Measurements from ENCODE around the gene CENPX.

Gene CENPX

DNA sequence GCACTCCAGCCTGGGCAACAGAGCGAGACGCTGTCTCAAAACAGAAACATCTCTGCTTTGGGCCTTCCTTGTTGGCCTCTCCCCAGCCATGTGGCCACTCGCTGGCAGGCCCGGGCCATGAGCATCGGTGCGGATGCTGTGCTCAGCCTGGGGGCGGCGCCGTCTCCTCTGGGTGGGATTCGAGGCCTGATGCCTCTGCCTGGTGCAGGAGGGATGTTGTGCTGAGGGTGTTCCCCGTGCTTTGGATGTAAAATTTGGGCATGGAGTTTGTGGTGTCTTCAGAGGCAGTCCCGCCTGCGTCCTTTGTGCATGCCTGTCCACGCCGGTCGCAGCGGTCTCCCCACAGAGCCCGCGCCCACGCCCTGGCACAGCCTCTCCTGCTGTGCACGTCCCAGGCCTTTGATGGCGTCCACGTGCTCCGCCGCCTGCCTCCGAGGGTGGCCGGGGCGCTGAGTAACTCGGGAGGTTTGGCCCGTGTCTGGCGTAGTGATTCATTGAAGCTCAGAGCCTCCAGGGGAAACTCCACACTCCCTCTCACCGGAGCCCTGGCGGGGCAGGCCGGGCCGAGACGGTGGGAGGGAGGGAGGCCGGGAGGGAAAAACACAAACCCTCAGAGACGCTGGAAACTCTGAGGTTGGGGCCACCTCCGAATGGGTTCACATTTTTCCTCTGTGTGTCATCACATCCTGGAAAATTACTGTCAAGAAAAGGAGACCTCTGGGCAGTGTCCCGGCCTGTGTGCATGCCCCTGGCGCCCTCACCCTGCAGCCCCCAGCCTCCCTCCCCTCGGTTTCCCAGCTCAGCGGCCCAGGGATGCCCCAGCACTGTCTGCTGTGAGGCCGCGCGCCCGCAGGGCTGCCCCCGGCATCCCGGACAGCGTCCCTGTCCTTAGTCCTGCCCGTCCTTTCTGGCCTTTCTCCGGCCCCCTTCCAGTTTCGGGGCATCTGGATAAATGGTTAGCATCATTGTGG is 19.0 kb downstream of the CENPX start:
- no peak overlapping the region for H3K4me3 ChIP-seq (ENCODE audit: low read length)
- TF ChIP-seq, protein P1, sequence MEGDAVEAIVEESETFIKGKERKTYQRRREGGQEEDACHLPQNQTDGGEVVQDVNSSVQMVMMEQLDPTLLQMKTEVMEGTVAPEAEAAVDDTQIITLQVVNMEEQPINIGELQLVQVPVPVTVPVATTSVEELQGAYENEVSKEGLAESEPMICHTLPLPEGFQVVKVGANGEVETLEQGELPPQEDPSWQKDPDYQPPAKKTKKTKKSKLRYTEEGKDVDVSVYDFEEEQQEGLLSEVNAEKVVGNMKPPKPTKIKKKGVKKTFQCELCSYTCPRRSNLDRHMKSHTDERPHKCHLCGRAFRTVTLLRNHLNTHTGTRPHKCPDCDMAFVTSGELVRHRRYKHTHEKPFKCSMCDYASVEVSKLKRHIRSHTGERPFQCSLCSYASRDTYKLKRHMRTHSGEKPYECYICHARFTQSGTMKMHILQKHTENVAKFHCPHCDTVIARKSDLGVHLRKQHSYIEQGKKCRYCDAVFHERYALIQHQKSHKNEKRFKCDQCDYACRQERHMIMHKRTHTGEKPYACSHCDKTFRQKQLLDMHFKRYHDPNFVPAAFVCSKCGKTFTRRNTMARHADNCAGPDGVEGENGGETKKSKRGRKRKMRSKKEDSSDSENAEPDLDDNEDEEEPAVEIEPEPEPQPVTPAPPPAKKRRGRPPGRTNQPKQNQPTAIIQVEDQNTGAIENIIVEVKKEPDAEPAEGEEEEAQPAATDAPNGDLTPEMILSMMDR (conservative IDR thresholded peaks at IDR 0.05; ENCODE audit: low read length) = no peak
- DNase-seq (ENCODE audit: low read depth) = peak; percentile 93

- no peak for DNase-seq (ENCODE audit: low read depth)
- TF ChIP-seq, protein P1 (conservative IDR thresholded peaks at IDR 0.05; ENCODE audit: low read length) = no peak
- H3K4me3 ChIP-seq (ENCODE audit: low read length) = no peak overlapping the region
These were observed 21.1 kb downstream of the CENPX start for GRCh38 chr17:82001571-82002056.

DNA sequence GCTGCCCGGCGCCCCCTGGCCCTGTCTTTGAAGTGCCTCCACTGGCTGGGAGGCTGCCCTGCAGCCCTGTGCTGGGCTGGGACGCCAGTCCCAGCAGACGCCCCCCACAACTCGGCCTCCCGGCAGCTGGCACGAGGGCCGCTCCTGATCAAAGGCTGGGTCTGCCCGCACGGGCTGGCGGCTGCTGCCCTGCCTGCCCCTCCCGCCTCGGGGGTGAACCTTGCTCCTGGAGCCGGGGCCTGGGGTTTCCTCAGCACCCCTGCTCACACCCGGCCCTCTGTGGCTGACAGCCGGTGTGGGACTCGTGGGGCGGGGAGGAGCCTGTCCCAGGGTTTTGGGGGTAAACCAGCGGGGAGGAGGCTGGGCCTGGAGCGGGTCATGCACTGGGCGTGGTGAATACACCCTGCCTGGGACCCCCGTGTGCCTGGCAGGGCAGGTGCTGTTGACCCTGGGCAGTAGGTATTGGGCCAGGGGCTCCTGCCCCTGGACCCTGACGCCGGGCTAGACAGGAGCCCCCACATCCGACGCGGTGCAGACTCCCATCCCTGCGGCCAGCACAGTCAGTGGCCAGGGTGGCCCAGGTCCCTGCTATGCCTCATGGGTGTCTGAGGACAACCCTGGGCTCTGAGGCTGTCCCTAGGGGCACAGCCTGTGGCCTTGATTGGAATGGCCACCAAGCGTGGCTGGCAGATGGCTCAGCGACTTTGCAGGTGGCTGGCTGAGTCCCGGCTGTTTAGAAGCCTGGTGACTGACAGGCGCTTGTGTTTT is 21.7 kb downstream of the CENPX start:
- no peak for DNase-seq (ENCODE audit: low read depth)
- TF ChIP-seq, protein P1 (conservative IDR thresholded peaks at IDR 0.05; ENCODE audit: low read length) = no peak
- H3K4me3 ChIP-seq (ENCODE audit: low read length) = no peak overlapping the region

DNA sequence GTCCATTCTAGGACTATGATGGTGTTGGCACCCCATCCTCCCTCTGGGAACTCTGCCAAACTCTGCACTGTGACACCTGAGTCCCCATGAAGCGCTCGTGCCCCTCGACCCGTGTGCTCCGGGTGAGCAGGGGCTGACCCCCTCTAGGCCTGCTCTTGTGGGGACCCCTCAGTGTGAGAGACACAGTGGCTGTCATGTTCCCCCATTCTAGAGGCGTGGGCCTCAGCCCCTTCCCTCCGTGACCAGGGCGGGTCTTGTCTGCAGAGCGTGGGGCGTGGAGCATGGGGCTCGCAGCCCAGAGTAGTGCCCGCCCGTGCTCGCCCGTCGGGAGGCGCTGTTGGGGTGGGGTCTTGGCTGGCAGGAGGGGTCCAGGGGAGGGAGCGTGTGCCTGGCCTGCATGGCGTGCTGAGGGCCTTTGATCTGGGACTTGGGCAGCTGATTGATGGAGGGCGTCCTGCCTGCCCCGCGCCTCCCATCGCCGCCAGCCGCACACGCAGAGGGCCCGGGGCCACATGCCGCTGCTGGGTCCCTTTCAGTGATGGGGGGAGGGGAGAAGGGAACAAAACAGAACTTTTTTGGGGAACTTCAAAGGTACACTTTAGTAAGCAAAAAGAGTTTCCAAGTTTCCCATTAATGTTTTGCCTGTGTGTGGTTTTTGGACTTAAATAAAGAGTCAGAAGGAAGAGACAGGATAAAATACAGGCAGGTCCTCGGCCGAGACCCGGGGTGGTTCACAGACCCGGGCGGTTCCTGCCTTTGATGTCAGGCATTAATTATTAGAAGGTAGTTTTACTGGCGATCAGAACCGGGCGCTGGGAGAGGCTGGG is 22.5 kb downstream of the CENPX start:
- DNase-seq (ENCODE audit: low read depth) = no peak
- TF ChIP-seq, protein P1 (conservative IDR thresholded peaks at IDR 0.05; ENCODE audit: low read length) = no peak
- no peak overlapping the region for H3K4me3 ChIP-seq (ENCODE audit: low read length)

- TF ChIP-seq, protein P1 (conservative IDR thresholded peaks at IDR 0.05; ENCODE audit: low read length) = no peak
- no peak for DNase-seq (ENCODE audit: low read depth)
- H3K4me3 ChIP-seq (ENCODE audit: low read length) = no peak overlapping the region
These were observed 23.1 kb downstream of the CENPX start for GRCh38 chr17:81999587-81999975.

DNA sequence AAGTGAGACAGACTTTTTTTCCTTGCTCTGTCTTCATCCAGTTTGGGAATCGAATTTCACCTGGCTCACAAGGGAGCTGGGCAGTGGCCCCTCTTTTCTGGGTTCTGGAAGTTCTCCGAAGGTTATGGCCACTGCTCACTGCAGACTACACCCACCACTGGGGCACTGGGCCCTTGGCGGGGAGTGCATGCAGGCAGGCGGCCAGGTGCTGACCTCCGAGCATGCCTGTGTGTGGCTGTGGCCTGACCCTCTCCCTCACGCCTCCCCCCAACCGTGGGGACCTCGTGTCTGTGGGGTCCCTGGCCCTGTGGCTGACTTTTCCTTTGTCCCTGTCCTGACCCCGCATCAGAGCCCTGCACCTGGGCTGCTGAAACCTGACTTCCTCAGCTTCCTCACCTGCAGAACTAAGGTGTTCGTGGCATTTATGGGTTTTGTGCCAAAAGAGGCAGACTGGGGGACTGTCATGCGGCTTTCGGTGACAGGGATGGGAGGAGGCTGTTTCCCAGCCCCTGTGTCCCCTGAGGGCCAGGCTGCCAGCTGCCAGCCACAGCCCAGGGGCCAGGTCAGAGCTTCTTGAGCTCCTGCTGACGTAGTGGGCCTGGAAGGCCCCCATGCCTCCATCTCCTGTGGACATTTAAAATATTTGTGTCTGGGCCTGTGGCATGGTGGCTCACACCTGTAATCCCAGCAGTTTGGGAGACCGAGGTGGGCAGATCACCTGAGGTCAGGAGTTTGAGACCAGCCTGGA is 23.8 kb downstream of the CENPX start:
- no peak overlapping the region for H3K4me3 ChIP-seq (ENCODE audit: low read length)

More for the DNA sequence above, 23.8 kb downstream of the CENPX start:
- TF ChIP-seq, protein P1 (conservative IDR thresholded peaks at IDR 0.05; ENCODE audit: low read length) = no peak
- DNase-seq (ENCODE audit: low read depth) = no peak
